ENCODE data around the gene TOMM34. TPM values are rescaled to one million over a fixed set of nuclear protein-coding genes. Genes with fewer than 3 reads are reported as not detected.

TOMM34 gene
- total RNA-seq, 1 experiment from 2014 or later: 35.9 TPM

DNA sequence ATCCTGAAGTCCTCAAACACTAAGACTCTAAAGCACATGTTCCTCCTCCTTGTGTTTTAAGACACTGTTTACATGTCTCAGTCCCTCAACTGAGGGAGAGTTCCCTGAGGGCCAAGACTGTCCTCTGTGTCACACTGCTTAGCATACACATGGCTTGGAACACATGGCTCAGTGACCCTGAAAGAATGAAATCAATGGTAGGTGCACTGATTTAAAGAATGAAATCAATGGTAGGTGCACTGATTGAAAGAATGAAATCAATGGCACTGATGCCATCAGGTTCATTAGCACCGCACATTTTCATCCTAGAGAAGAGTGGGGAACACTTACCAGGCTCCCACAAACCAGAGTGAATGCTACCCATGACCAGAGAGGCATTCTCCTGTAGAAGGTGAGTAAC, 9.8 kb downstream of the TOMM34 start (continued):
- no peak for TF ChIP-seq ARID4B (CRISPR knock-in tag; IDR thresholded peaks at IDR 0.05; ENCODE audit: borderline replicate concordance)

- CTCF ChIA-PET: no interaction called here
- no peak for ATAC-seq
- H3K27ac Mint-ChIP-seq: no peak overlapping the region
Observed at GRCh38 chr20:44948513-44948912, 11.7 kb downstream of the TOMM34 start.

GRCh38 chr20:44948107-44948506, 12.1 kb downstream of the TOMM34 start:
- POLR2A ChIA-PET: no interaction called here
- Mint-ChIP-seq H3K4me1 (no peaks in the 10 kb centered on the region), H3K27ac (no peak overlapping the region), H3K36me3 (peaks cover 71% of the 10 kb centered on the region), H3K4me3 (no peak overlapping the region), H3K27me3 (ENCODE audit: low read depth) (no peaks in the 10 kb centered on the region), H3K9me3 (no peaks in the 10 kb centered on the region)
- DNase-seq (ENCODE audit: low spot score): no peak
- CTCF ChIA-PET: no interaction called here
- no peak for ATAC-seq
- TF ChIP-seq GRHL2 (CRISPR knock-in tag; IDR thresholded peaks at IDR 0.05; ENCODE audit: insufficient replicate concordance, severe bottlenecking) (no peak), TEAD4 (CRISPR knock-in tag; IDR thresholded peaks at IDR 0.05) (no peak), JUN (CRISPR knock-in tag; IDR thresholded peaks at IDR 0.05) (no peak), CREB1 (CRISPR knock-in tag; IDR thresholded peaks at IDR 0.05) (no peak), ATF1 (CRISPR knock-in tag; IDR thresholded peaks at IDR 0.05) (no peak), NFATC4 (CRISPR knock-in tag; IDR thresholded peaks at IDR 0.05) (no peak), ZNF219 (CRISPR knock-in tag; IDR thresholded peaks at IDR 0.05; ENCODE audit: borderline replicate concordance) (no peak), ZNF396 (CRISPR knock-in tag; IDR thresholded peaks at IDR 0.05; ENCODE audit: borderline replicate concordance) (no peak), E2F5 (CRISPR knock-in tag; IDR thresholded peaks at IDR 0.05) (no peak), ZNF232 (CRISPR knock-in tag; IDR thresholded peaks at IDR 0.05) (no peak), NR2C2 (CRISPR knock-in tag; IDR thresholded peaks at IDR 0.05) (no peak), GTF2I (CRISPR knock-in tag; conservative IDR thresholded peaks at IDR 0.05) (no peak), TCF7 (CRISPR knock-in tag; IDR thresholded peaks at IDR 0.05; ENCODE audit: low read depth) (no peak), CBFB (CRISPR knock-in tag; IDR thresholded peaks at IDR 0.05; ENCODE audit: low read depth) (no peak)
- TF ChIP-seq, protein P1, sequence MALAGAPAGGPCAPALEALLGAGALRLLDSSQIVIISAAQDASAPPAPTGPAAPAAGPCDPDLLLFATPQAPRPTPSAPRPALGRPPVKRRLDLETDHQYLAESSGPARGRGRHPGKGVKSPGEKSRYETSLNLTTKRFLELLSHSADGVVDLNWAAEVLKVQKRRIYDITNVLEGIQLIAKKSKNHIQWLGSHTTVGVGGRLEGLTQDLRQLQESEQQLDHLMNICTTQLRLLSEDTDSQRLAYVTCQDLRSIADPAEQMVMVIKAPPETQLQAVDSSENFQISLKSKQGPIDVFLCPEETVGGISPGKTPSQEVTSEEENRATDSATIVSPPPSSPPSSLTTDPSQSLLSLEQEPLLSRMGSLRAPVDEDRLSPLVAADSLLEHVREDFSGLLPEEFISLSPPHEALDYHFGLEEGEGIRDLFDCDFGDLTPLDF (CRISPR knock-in tag; IDR thresholded peaks at IDR 0.05): no peak
- TF ChIP-seq, protein P2, sequence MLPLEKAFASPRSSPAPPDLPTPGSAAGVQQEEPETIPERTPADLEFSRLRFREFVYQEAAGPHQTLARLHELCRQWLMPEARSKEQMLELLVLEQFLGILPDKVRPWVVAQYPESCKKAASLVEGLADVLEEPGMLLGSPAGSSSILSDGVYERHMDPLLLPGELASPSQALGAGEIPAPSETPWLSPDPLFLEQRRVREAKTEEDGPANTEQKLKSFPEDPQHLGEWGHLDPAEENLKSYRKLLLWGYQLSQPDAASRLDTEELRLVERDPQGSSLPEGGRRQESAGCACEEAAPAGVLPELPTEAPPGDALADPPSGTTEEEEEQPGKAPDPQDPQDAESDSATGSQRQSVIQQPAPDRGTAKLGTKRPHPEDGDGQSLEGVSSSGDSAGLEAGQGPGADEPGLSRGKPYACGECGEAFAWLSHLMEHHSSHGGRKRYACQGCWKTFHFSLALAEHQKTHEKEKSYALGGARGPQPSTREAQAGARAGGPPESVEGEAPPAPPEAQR (CRISPR knock-in tag; IDR thresholded peaks at IDR 0.05): no peak
- TF ChIP-seq, protein P3, sequence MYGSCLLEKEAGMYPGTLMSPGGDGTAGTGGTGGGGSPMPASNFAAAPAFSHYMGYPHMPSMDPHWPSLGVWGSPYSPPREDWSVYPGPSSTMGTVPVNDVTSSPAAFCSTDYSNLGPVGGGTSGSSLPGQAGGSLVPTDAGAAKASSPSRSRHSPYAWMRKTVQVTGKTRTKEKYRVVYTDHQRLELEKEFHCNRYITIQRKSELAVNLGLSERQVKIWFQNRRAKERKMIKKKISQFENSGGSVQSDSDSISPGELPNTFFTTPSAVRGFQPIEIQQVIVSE (CRISPR knock-in tag; IDR thresholded peaks at IDR 0.05; ENCODE audit: borderline replicate concordance): no peak
- TF ChIP-seq, protein P4, sequence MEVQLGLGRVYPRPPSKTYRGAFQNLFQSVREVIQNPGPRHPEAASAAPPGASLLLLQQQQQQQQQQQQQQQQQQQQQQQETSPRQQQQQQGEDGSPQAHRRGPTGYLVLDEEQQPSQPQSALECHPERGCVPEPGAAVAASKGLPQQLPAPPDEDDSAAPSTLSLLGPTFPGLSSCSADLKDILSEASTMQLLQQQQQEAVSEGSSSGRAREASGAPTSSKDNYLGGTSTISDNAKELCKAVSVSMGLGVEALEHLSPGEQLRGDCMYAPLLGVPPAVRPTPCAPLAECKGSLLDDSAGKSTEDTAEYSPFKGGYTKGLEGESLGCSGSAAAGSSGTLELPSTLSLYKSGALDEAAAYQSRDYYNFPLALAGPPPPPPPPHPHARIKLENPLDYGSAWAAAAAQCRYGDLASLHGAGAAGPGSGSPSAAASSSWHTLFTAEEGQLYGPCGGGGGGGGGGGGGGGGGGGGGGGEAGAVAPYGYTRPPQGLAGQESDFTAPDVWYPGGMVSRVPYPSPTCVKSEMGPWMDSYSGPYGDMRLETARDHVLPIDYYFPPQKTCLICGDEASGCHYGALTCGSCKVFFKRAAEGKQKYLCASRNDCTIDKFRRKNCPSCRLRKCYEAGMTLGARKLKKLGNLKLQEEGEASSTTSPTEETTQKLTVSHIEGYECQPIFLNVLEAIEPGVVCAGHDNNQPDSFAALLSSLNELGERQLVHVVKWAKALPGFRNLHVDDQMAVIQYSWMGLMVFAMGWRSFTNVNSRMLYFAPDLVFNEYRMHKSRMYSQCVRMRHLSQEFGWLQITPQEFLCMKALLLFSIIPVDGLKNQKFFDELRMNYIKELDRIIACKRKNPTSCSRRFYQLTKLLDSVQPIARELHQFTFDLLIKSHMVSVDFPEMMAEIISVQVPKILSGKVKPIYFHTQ (CRISPR knock-in tag; IDR thresholded peaks at IDR 0.05): no peak

More at GRCh38 chr20:44948513-44948912, 11.7 kb downstream of the TOMM34 start:
- H3K36me3 Mint-ChIP-seq: peaks cover 73% of the 10 kb centered on the region
- POLR2A ChIA-PET: no interaction called here
- no peaks in the 10 kb centered on the region for H3K27me3 Mint-ChIP-seq (ENCODE audit: low read depth)
- H3K4me1 Mint-ChIP-seq: no peaks in the 10 kb centered on the region
- H3K4me3 Mint-ChIP-seq: no peak overlapping the region
- TF ChIP-seq MYBL2 (CRISPR knock-in tag; IDR thresholded peaks at IDR 0.05): no peak
- TF ChIP-seq IRF2 (CRISPR knock-in tag; IDR thresholded peaks at IDR 0.05; ENCODE audit: borderline replicate concordance, low read depth): no peak
- no peak for TF ChIP-seq ZNF416 (CRISPR knock-in tag; IDR thresholded peaks at IDR 0.05)
- no peak for TF ChIP-seq SMAD3 (CRISPR knock-in tag; IDR thresholded peaks at IDR 0.05; ENCODE audit: borderline replicate concordance)
- no peak for TF ChIP-seq GABPB1 (CRISPR knock-in tag; IDR thresholded peaks at IDR 0.05)
- no peak for TF ChIP-seq NFE2L1 (CRISPR knock-in tag; IDR thresholded peaks at IDR 0.05)
- TF ChIP-seq EMX1 (CRISPR knock-in tag; IDR thresholded peaks at IDR 0.05): no peak
- TF ChIP-seq, protein P5, sequence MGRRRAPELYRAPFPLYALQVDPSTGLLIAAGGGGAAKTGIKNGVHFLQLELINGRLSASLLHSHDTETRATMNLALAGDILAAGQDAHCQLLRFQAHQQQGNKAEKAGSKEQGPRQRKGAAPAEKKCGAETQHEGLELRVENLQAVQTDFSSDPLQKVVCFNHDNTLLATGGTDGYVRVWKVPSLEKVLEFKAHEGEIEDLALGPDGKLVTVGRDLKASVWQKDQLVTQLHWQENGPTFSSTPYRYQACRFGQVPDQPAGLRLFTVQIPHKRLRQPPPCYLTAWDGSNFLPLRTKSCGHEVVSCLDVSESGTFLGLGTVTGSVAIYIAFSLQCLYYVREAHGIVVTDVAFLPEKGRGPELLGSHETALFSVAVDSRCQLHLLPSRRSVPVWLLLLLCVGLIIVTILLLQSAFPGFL (CRISPR knock-in tag; IDR thresholded peaks at IDR 0.05; ENCODE audit: borderline replicate concordance): no peak
- no peaks in the 10 kb centered on the region for H3K9me3 Mint-ChIP-seq
- DNase-seq (ENCODE audit: low spot score): no peak
